Lower leg skin (tissue), 4 donors: ENCODE results near the gene STRAP. TPM values are rescaled to one million over a fixed set of nuclear protein-coding genes. Genes with fewer than 3 reads are reported as not detected.

Source experiments
- DNase-seq, 2 donors: peaks; one replicate each; pipeline ENCODE4 v3.0.0-alpha.2; 2019; ENCODE audit warnings: low spot score in 2 of 2
- H3K4me3 ChIP-seq: fragments of 200-600 bp; sonication (generic); 2 replicates; pipeline ENCODE4 v1.5.1; 2017; ENCODE audit warnings: mild to moderate bottlenecking, low read depth; ENCODE audit not compliant: poor library complexity, severe bottlenecking
- POLR2A ChIP-seq, 2 donors: fragments of 450-650 bp; IDR thresholded peaks; one replicate each; pipeline ENCODE4 v1.6.1; 2016 to 2017; ENCODE audit warnings: antibody characterized with exemption in 2 of 2, mild to moderate bottlenecking in 1 of 2, moderate library complexity in 1 of 2
- WGBS, 2 donors: methylation state at CpG; one replicate each; pipeline ENCODE4 v1.1.5; 2018; 5-methylcytosine and 5-hydroxymethylcytosine counted together
- intact Hi-C: fragments of 100-400 bp; cut with DNase I; formaldehyde crosslinking; loops from one replicate; pipeline ENCODE4 v1.15.0; 2023; ENCODE audit warnings: low total_unique reads
- total RNA-seq, 4 donors: library from RNA; depleted of rRNA; stranded (reverse); fragments of >200 nt; gene quantifications; one replicate each; pipeline ENCODE4 v1.1.0, GENCODE V29; 2016
- TF ChIP-seq, protein P1 (sequence below), 3 donors: fragments of 450-650 bp; IDR thresholded peaks; one replicate each; pipeline ENCODE4 v1.5.1; 2016; ENCODE audit warnings: antibody characterized with exemption in 3 of 3, mild to moderate bottlenecking in 3 of 3, moderate library complexity in 2 of 3

The STRAP gene
- total RNA-seq, 4 donors from 2014 or later: 37.5 to 52.4 (median 46.1) TPM

DNA sequence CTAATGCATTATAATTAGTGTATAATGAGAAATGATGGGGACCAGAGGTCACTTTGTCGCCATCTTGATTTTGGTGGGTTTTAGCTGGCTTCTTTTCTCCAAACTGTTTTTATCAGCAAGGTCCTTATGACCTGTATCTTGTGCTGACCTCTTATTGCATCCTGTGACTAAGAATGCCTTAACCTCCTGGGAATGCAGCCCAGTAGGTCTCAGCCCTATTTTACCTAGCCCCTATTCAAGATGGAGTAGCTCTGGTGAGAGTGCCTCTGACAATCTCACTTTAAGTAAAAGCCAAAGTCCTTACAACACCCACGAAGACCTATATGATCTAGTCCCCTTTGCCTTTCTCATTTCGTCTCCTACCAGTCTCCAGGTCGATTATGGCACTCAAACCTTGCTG lies 28.3 kb upstream of the STRAP start:
- H3K4me3 ChIP-seq: no peak overlapping the region
- intact Hi-C loops: loop anchor here (2.0 kb wide), 1 partner anchor 261 kb away; no protein-coding TSS in a partner anchor
- TF ChIP-seq POLR2A (IDR thresholded peaks at IDR 0.05): no peak
- TF ChIP-seq, protein P1, sequence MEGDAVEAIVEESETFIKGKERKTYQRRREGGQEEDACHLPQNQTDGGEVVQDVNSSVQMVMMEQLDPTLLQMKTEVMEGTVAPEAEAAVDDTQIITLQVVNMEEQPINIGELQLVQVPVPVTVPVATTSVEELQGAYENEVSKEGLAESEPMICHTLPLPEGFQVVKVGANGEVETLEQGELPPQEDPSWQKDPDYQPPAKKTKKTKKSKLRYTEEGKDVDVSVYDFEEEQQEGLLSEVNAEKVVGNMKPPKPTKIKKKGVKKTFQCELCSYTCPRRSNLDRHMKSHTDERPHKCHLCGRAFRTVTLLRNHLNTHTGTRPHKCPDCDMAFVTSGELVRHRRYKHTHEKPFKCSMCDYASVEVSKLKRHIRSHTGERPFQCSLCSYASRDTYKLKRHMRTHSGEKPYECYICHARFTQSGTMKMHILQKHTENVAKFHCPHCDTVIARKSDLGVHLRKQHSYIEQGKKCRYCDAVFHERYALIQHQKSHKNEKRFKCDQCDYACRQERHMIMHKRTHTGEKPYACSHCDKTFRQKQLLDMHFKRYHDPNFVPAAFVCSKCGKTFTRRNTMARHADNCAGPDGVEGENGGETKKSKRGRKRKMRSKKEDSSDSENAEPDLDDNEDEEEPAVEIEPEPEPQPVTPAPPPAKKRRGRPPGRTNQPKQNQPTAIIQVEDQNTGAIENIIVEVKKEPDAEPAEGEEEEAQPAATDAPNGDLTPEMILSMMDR (IDR thresholded peaks at IDR 0.05): no peak
- no peak for DNase-seq
- whole genome bisulfite sequencing, 2 donors: 94% methylated on average over 4 of the region's 4 CpGs

DNA sequence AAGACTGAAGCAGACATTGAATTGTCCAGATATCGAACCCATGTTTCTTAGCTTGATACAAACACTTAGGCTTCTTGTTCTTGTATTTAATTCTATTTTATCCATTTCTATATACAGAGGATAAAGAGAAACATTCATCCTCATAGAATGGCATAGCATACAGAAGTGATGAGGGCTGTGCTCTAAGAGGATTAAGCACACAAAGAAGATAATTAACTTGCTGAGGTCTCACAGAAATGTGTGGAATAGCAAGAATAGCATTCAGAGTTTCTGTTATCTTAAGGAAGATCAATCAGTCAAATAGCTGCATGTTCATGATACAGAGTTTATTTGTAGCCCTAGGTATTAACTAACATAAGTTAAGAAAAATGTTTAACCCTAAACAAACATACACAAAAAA lies 27.3 kb upstream of the STRAP start:
- H3K4me3 ChIP-seq: no peak overlapping the region
- no peak for DNase-seq
- TF ChIP-seq, protein P1 (IDR thresholded peaks at IDR 0.05): no peak
- TF ChIP-seq POLR2A (IDR thresholded peaks at IDR 0.05): no peak
- intact Hi-C loops: loop anchor here (2.0 kb wide), 1 partner anchor 262 kb away; no protein-coding TSS in a partner anchor
- 97% methylated on average over 1 of the region's 1 CpG for WGBS, 2 donors

DNA sequence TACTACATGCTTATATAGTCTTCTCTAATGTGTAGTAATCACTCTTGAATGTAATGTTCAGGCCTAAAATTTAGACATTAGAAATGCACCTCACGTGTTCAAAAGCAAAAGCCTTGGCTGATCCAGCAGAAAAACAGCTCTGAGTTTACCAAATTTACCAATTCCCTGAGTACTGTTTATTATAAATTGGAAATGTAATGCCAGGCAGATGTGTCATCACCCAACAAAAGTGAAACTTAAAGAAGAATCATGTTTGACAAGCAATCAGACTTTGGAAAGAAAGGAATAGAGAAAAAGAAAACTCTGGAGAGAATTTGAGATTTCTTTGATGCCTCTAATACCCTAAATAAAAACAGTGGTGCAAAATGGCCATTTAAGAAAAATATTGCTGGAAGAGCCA lies 26.5 kb upstream of the STRAP start:
- WGBS, 2 donors: 70 to 82% methylated on average over 1 of the region's 1 CpG
- no peak overlapping the region for H3K4me3 ChIP-seq
- TF ChIP-seq, protein P1 (IDR thresholded peaks at IDR 0.05): no peak
- no peak for TF ChIP-seq POLR2A (IDR thresholded peaks at IDR 0.05)
- intact Hi-C loops: loop anchor here (2.0 kb wide), 1 partner anchor 263 kb away; no protein-coding TSS in a partner anchor
- DNase-seq: no peak

DNA sequence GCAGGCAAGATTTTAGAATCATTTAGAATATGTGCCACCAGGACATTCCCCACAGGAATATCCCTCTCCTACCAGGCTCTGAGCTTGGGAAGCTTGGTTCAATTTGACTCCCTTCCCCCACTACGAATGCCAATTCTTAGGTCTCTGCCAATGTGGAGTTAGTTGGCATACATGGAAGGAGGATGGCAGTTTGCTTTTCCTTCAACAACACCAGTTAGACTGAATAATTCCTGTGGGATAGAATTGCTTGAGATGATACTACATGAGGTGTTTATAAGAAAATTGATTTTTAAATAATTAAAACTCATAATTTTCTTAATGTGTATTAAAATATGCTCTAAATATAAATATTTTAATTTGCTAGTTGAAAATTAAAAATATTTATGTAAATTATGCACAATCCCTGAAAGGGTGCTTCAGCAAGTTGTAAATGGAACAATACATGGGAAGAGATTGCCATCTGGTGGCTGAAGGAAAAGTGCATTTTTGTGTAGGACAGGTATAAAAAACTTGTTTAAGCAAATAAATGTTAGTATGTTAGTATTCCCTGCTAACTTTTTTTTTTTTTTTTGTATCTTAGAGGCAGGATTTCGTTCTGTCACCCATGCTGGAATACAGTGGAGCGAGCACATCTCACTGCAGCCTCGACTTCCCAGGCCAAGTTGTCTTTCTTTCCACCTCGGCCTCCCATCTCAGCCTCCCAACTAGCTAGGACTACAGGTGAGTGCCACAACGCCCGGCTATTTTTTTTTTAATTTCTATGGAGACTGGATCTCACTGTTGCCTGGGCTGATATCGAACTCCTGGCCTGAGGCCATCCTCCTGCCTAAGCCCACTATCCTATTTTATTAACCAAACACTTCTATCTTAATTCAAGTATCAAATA lies 25.8 kb upstream of the STRAP start:
- TF ChIP-seq, protein P1 (IDR thresholded peaks at IDR 0.05): peak in 1 of 3 donors; percentile 47
- no peak for TF ChIP-seq POLR2A (IDR thresholded peaks at IDR 0.05)
- WGBS, 2 donors: 39 to 40% methylated on average over 8 of the region's 8 CpGs
- DNase-seq: peak in 1 of 2 donors; percentile 72
- intact Hi-C loops: no loop called here
- no peak overlapping the region for H3K4me3 ChIP-seq

DNA sequence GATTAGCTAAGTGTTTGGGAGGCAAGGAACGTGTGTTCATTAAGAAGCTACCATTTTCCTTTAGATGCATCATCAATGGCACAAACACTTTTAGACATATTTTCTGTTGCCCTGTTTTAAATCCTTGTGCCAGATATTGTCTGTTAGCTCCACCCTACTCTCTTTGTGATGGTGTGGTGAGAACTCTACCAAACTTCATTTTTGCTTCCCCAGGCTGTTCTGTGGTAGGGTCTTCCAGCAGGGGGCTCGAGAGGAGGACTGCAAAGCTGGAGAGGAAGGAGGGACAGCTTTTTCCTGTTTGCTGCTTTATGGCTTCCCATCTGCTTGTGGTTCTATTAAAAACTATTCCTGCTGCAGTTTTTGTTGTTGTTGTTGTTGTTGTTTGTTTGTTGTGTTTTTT lies 23.8 kb upstream of the STRAP start:
- intact Hi-C loops: no loop called here
- 40 to 41% methylated on average over 2 of the region's 2 CpGs for WGBS, 2 donors
- H3K4me3 ChIP-seq: no peak overlapping the region
- TF ChIP-seq, protein P1 (IDR thresholded peaks at IDR 0.05): no peak
- TF ChIP-seq POLR2A (IDR thresholded peaks at IDR 0.05): no peak
- DNase-seq: no peak
